ENCODE data around the gene KDM4B.

KDM4B gene

GRCh38 chr19:4976401-4977298 is 7.7 kb downstream of the KDM4B start:
- Histone ChIP-seq H3K4me1 (ENCODE audit: insufficient read depth, poor library complexity, severe bottlenecking) (peaks cover 38% of the 10 kb centered on the region), H3K4me3 (ENCODE audit: severe bottlenecking) (no peak overlapping the region)

DNA sequence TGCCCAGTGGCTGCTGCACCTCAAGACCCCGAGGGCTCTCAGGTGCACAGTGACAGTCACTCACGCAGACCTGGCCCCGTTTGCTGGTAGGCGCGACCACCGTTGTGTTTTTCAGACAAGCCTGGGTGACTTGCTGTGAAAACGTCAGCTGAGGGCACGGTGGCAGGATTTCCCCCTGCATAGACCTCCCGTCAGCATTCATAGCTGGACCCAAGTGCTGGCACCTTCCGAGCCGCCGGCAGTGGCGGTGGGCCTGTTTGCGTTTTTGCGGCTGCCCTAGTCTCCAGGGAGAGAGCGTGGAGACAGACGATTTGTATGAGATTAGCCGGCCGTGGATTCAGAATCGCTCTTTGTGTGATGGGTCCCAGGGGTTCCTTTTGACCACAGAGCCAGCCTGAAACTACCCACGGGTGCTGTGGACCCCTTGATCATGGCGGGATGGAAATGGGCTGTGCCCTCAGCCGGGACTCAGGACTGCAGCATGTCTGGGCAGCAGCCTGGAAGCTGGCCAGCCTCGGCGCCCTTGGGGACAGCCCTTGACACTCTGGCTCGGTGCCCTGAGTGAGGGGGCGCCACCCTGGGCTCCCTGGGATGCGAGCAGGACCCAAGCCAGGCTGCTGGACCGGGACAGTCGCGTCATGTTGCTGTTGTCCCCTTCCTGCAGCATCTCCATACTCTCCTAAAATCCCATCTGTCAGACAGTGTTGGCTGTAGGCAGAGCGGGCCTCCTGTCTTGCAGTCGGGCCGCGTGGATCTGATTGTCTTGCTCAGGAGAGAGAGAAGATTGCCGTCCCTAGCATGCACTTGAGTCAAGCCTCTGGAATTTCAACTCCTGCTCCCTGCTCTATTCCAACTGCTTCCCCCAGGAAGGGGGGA is 8.6 kb downstream of the KDM4B start:
- no peaks in the 10 kb centered on the region for H3K36me3 ChIP-seq (ENCODE audit: low read depth)
- peak; percentile 86 for ATAC-seq (ENCODE audit: low read depth)
- H3K9me3 ChIP-seq (ENCODE audit: severe bottlenecking): no peaks in the 10 kb centered on the region
- no peaks in the 10 kb centered on the region for H3K27me3 ChIP-seq (ENCODE audit: insufficient read depth, poor library complexity, severe bottlenecking)
- no peak overlapping the region for H3K4me3 ChIP-seq (ENCODE audit: severe bottlenecking)
- no peak for DNase-seq (ENCODE audit: low spot score)
- H3K27ac ChIP-seq (ENCODE audit: poor library complexity, severe bottlenecking): peak overlapping the region; percentile 55
- peaks cover 34% of the 10 kb centered on the region for H3K4me1 ChIP-seq (ENCODE audit: insufficient read depth, poor library complexity, severe bottlenecking)
- no peak for TF ChIP-seq CTCF (IDR thresholded peaks at IDR 0.05; ENCODE audit: poor library complexity, severe bottlenecking)

More at GRCh38 chr19:4976401-4977298, 7.7 kb downstream of the KDM4B start:
- Histone ChIP-seq H3K36me3 (ENCODE audit: low read depth) (no peaks in the 10 kb centered on the region), H3K27me3 (ENCODE audit: insufficient read depth, poor library complexity, severe bottlenecking) (no peaks in the 10 kb centered on the region), H3K9me3 (ENCODE audit: severe bottlenecking) (no peaks in the 10 kb centered on the region), H3K27ac (ENCODE audit: poor library complexity, severe bottlenecking) (peak overlapping the region; percentile 55)
- TF ChIP-seq CTCF (IDR thresholded peaks at IDR 0.05; ENCODE audit: poor library complexity, severe bottlenecking): peak; percentile 50
- ATAC-seq (ENCODE audit: low read depth) (peak; percentile 61), DNase-seq (ENCODE audit: low spot score) (no peak)

- Histone ChIP-seq H3K4me3 (ENCODE audit: severe bottlenecking) (no peak overlapping the region), H3K27me3 (ENCODE audit: insufficient read depth, poor library complexity, severe bottlenecking) (no peaks in the 10 kb centered on the region), H3K9me3 (ENCODE audit: severe bottlenecking) (no peaks in the 10 kb centered on the region), H3K4me1 (ENCODE audit: insufficient read depth, poor library complexity, severe bottlenecking) (peaks cover 27% of the 10 kb centered on the region), H3K36me3 (ENCODE audit: low read depth) (no peaks in the 10 kb centered on the region), H3K27ac (ENCODE audit: poor library complexity, severe bottlenecking) (no peak overlapping the region)
- ATAC-seq (ENCODE audit: low read depth) (no peak), DNase-seq (ENCODE audit: low spot score) (no peak)
- TF ChIP-seq CTCF (IDR thresholded peaks at IDR 0.05; ENCODE audit: poor library complexity, severe bottlenecking): no peak
Measured at GRCh38 chr19:4979211-4979807, 10.4 kb downstream of the KDM4B start.

- H3K36me3 ChIP-seq (ENCODE audit: low read depth): no peaks in the 10 kb centered on the region
- H3K27ac ChIP-seq (ENCODE audit: poor library complexity, severe bottlenecking): no peak overlapping the region
- no peak for DNase-seq (ENCODE audit: low spot score)
- ATAC-seq (ENCODE audit: low read depth): no peak
- TF ChIP-seq CTCF (IDR thresholded peaks at IDR 0.05; ENCODE audit: poor library complexity, severe bottlenecking): no peak
- peaks cover 27% of the 10 kb centered on the region for H3K4me1 ChIP-seq (ENCODE audit: insufficient read depth, poor library complexity, severe bottlenecking)
- no peak overlapping the region for H3K4me3 ChIP-seq (ENCODE audit: severe bottlenecking)
- H3K27me3 ChIP-seq (ENCODE audit: insufficient read depth, poor library complexity, severe bottlenecking): no peaks in the 10 kb centered on the region
- H3K9me3 ChIP-seq (ENCODE audit: severe bottlenecking): no peaks in the 10 kb centered on the region
Measured at GRCh38 chr19:4980067-4980466, 11.2 kb downstream of the KDM4B start.
